NCI-H2107 (cell line): ENCODE data around the gene ANTXR1.

Experiments used
- DNase-seq: peaks from one replicate; lab custom pipeline; 2025; lab: John Stamatoyannopoulos, UW

Gene ANTXR1

GRCh38 chr2:69134306-69134945, 121.4 kb downstream of the ANTXR1 start:
- DNase-seq = no peak

GRCh38 chr2:69138247-69138772, 125.3 kb downstream of the ANTXR1 start:
- no peak for DNase-seq

DNA sequence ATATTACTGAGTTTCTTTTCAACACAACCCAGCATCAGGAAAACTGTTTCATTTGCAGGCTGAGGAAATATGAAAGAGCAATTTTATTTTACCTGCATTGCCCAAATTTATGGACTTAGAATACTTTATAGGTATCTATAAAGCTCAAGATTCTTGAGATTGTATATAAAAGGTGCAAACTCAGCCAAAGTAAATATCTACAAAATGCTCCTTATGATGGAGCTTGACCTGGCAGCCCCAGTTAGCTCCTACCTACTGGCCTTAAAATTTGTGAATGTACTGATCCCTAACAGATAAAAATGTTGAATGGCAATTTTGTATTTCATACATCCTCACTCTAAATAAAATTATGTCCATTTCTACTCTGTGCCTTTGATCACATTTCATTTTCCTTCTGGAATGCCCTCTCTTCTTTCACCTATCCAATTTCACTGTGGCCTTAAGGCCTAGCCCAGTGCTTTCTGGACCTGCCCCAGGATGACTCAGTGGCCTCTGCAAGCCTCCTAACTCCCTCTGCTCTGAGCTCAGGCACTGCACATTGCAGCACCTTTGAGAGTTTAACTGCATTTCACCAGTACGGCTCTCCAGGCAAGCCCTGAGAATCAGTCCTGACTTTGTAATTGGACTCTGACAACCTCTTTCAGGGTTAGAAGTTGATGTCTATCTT, 125.9 kb downstream of the ANTXR1 start:
- DNase-seq = no peak

DNA sequence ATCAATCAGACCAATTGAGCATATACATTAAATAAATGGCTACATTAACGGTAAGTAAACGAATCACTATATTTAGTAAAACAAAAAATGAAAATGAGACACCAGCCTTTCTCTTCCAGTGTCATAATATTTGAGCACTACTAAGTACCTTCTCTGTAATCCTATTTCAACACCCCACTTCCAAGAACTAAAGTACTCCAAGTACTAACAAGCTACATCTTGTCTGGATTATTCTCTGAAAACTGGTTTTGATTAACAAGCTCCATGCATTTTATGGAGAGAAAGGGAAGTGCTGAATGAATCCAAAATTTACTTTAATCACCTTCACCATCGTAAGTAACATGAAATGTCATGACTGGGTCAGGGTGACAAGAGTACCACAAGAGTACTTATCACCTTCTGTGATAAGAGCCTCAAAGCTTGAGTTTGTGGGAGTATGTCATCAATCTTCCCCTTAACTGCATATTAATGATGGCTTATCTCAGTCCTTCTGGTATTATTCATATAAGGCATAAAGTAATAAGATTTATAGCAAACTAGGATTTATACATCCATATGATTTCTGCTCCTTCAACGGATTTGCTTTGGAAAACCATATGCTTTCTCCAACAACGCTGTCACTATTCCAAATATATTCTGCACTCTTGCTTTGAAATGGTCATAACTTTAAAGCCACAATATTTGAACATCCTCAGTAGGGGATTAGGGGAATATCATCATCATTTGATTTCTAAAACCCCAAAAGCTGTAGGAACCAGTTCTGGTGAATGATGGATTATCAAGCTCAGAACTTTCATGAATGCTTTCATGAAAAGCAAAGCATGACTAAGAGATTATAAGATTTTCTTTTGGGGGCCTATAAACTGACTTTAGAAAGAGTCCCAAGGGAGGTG, 127.0 kb downstream of the ANTXR1 start:
- DNase-seq = no peak

DNA sequence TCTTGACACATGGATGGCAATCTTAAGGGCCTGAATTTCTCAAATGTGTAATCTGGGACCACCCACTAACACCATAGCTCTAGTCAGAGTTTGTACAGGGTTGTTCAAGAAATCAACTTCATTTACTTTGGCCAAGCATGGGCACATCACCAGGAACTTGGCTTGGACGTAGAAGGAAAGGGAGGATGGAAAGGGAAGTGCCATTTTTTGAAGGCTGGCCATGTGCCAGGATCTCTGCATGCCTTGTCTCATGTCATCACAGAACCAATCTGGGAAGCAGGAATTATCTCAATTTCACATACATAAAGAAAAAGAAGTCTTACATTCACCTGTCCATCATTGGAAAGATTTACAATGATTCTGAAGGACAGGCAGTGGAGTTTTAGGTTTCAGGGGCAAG, 128.1 kb downstream of the ANTXR1 start:
- DNase-seq = no peak

DNA sequence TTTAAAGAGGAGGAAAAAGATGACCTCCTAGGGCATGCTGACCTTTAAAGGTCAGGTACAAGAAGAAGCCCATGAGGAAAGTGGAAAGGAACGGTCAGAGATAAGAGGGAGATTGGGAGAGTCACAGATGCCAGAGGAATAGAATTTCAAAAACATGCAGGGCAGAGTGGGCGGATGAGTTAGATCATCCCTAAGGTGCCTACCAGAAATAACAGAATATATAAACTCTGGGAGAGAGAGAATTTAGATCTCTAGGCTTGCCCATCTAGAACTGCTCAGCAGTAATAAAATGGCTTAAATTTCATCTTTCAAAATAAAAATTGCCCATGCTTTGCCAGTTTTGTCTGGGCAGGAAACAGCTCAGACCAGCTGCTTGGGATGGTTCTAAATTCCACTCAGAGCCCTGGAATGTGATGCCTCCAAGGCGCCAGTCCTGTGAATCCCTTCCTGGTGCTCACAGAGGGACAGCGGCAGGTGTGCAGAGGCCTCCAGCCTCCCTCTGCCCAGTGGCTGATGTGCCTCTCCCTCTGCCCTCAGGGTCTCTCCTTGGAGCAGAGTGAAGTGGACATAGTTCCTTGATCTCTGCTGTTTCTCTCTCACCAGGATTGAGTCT, 130.9 kb downstream of the ANTXR1 start:
- DNase-seq = no peak

DNA sequence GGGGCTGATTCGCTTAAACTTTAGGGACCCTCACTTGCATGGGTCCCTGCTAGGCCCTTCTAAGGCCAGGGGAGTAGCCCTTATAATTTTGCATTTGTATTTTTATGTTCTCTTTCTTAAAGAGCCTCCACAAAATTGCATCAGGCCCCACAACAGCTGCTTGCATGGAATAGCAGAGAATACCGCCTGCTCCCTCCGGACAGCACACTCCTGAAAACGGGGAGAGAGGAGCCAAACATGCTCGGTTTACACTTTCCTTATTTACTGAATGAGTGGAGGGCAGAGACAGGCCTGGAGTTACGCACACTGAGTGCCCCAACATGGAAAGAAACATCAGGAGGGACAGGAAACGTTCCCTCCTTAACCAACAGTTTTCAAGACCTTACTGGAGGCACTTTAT, 132.2 kb downstream of the ANTXR1 start:
- no peak for DNase-seq

DNA sequence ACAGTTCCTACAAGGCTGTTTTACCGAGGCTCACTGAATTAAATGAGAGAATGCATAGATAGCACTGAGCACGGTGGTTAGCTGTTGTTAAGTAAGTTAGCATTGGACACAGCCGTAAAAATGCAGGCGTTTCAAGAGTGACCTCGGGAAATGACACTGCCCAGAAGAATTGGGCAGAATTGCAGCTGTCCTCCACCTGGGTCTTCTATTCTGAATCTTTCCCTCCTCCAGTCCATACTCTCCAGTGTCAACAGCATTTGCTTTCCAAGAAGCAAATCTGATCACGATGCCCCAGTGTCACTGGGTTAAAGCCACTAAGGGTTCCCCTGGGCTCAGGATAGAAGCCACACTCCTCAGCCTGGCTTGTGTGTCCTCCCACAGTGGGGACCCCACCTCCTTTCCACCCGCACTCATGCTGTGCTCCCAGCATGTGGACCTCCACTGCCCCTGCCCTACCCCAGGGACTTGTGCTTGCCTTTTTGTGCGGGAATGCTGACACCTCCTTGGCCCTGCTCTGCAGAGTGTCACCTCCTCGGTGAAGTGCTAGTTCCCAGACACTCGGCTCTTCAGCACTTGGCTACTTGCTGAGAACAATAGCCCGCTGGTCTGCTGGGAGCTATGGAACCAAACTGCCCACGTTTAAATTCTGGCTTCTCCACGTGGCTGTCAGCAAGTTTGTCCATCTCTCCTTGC, 135.0 kb downstream of the ANTXR1 start:
- DNase-seq = no peak

DNA sequence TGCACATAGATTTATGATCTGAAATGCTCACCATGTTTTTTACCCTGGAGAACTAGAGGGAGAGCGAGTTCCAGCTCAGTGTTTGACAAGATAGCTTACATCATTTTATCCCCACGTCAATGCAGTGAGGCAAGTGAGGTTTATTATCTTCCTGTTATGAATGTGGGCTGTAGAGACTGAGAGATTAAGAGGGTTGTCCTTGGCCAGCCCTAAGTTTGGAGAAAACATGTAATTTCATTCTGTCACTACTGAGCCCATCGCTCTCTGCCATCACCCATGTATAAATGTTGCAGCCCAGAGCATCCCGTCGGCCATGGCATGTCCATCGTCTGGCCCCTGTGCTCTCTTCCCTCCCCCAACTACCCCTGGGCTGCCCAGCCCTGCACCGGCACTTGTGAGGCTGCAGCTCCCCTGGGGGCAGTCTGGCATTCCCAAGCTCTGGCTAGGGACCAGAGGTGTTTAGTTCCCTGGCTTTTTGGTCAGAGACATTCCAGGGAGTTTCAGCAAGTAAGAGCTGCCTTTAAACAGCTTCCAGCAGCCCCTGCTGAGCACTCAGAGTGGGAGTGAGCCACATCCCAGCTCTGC, 136.7 kb downstream of the ANTXR1 start:
- no peak for DNase-seq

- DNase-seq = no peak
Observed at GRCh38 chr2:69151931-69152330, 139.0 kb downstream of the ANTXR1 start.

- no peak for DNase-seq
Observed at GRCh38 chr2:69152847-69153583, 140.0 kb downstream of the ANTXR1 start.

GRCh38 chr2:69154106-69154505, 141.1 kb downstream of the ANTXR1 start:
- no peak for DNase-seq

DNA sequence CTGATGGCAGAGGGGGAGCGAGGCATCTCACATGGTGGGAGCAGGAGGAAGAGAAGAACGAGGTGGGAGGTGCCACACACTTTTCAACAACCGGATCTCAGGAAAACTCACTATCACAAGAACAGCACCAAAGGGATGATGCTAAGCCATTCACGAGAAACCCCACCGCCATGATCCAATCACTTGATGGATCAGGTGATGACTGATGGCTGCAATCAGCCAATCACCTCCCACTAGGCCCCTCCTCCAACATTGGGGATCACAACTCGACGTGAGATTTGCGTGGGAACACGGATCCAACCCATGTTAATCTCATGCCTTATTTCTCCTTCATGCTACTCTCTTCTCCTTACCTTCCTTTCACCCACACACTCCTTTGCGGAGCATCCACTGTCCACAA, 143.6 kb downstream of the ANTXR1 start:
- no peak for DNase-seq

DNA sequence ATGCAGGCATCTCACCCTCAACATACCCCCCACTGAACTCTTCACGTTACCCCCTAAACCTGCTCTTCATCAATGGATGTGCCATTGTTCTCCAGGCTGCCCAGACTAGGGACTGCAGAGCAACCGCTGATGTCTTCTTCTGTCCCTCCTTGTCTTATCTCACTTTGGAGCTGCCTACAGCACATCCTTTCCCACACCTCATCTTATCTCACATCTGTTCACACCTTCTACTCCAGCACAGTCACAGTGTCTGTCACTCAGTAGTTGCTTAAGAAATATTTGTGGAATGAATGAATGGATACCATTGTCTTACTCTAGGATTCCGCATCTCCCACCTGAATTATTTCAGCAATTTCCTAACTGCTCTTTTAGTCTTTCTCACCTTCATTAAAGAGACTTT, 144.5 kb downstream of the ANTXR1 start:
- no peak for DNase-seq

GRCh38 chr2:69159986-69160385, 147.0 kb downstream of the ANTXR1 start:
- no peak for DNase-seq

DNA sequence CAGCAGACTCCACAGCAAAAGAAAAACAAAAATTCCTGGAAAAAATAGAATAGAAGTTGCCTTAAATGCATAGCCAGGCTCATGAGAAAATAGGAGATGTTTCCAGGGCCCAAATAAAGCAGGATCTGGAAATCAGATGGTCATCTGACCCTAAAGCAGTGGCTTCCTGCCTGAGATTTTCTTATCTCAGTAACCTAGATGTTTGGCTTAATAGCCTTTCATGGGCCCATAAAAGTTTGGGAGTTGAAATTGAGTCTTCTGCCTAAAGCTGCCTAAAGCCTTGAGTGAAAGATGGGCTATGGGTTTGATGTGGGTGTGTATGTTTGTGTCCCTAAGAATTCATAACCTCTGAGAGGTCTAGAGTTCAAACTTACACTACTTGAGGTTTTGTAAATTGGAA, 149.1 kb downstream of the ANTXR1 start:
- DNase-seq = no peak

GRCh38 chr2:69163109-69163508, 150.1 kb downstream of the ANTXR1 start:
- no peak for DNase-seq

DNA sequence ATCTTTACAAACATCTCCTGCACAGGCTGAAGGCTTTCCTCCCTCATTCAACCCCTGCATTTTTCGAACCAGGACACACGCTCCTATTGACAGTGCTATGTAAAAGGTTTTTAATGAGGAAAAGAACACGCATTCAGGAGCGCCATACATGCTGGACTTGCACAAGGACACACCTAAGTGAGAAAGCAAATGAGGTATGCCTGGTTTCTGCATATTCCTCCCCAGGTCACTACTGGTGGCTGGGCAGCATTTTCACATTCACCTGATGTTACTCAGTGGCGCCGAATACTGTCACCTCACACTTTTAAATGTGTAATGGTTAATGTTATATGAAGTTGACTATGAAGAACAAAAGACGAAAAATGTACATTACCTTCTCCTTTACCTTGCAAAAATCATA, 150.6 kb downstream of the ANTXR1 start:
- DNase-seq = no peak

DNA sequence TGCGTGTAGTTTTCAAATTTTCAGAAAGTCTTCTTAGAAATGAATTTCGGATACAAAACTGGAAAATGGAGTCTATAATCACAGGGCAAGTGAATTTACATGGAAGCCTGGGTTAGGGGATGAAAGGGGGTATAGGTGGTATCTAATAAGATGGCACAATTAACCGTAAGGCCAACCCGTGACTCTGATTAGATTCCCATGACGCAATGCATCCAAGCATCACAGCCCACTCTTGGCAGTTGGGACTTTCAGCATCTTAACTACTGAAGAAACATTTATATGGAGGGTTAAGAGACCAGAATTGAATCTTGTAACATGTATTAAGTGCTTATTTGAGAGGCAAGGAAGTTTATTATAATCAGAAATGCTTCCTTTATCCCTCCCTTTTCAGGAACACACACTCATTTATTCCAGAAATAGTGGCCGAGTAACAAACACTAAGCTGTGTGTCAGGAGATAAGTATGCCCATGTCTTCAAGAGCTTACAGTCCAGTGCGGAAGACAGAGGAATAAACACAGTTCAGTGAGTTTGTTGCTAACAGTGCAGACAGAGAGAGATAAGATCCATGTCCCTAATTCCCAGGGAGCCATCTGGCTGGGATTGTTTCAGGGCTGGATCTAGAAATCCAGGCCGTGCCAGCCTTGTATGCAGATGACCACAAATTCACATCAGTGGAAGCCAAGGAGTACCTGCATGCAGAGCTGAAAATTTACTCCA, 151.2 kb downstream of the ANTXR1 start:
- DNase-seq = no peak
